ENCODE measurements around the gene MBD3L5.
"Not testable (repeated sequence)": the region's sequence is repeated elsewhere in the genome, so short reads cannot be mapped to it uniquely, and the experiment has no call there.

MBD3L5 gene

DNA sequence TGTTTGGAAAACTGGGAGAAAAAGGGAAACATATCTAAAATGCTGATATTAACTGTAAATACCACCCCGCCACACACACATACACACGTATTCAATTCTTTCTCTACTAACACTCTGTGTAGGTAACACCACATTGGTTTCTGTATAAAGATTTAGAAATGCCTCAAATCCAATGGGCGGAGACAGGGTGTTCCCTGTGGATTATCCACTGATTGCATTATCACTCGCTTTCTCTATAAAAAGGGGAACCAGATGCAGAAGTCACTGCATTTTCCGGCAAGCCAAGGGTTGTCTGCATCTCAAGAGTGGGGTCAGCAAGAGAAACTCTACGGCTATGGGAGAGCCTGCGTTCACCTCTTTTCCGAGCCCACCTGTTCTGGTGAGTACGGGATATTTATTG, at the start of gene MBD3L5:
Gene MBD3L5, plus strand, starts transcription at position 301 of the 400 bp plus-strand sequence. Its CDS starts 34 bp downstream, at position 335.
- not testable (repeated sequence) for DNase-seq (ENCODE audit: low read depth in 2 of 2)

- no peak for DNase-seq (ENCODE audit: low read depth in 2 of 2)
These were observed 46.9 kb upstream of the MBD3L5 start for GRCh38 chr19:6983448-6983847.

DNA sequence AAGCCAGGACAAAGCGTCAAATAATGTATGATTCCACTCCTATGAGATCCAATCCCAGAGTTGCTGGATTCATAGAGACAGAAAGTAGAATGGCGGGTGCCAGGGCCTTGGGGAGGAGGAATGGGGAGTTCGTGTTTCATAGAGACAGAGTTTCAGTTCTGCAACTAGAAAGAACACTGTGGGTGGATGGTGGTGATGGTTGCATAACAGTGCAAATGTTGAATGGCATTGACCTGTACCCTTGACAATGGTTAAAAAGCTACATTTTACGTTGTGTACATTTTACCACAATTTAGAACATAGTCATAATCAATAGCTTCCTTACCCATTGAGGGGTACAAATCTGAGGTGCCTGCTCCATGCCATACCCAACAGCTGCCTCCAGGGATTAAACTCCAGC, 42.5 kb upstream of the MBD3L5 start:
- DNase-seq (ENCODE audit: low read depth in 2 of 2): no peak

- DNase-seq (ENCODE audit: low read depth in 2 of 2): no peak
These were observed 42.1 kb upstream of the MBD3L5 start for GRCh38 chr19:6988257-6988656.

DNA sequence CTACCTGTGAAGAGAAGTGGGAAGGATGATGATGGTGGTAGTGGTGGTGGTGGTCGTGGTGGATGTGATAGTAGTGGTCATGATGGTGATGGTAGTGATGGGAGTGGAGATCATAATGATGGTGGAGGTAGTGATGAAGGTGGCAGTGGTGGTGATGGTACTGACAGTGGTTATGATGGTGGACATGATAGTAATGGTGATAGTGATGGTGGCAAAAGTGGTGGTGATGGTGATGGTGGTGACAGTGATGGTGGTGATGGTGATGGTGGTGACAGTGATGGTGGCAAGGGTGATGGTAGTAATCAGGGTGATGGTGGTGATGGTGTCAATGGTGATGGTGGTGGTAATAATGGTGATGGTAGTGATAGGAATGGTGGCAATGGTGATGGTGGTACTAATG, 35.3 kb upstream of the MBD3L5 start:
- DNase-seq (ENCODE audit: low read depth in 2 of 2): no peak

DNA sequence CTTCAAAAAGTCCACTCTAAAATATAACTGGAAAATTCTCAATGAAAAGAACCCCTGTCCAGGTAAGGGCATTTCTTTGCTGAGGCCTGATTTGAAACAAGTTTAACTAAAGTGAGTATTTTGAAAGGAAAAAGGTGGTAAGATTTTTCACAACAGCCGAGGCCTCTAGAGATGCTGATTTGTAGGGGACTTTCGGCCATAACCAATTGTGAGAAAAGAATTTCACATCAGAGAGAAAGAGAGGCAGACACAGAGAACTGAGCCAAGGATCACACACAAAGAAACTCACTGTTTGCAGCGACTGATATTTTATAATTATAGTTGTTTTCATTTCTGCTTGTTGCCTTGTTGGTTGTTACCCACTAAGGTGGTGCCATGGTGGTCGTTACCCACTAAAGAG, 33.6 kb upstream of the MBD3L5 start:
- no peak for DNase-seq (ENCODE audit: low read depth in 2 of 2)

- DNase-seq (ENCODE audit: low read depth in 2 of 2): no peak
These were observed 32.5 kb upstream of the MBD3L5 start for GRCh38 chr19:6997679-6998445.

DNA sequence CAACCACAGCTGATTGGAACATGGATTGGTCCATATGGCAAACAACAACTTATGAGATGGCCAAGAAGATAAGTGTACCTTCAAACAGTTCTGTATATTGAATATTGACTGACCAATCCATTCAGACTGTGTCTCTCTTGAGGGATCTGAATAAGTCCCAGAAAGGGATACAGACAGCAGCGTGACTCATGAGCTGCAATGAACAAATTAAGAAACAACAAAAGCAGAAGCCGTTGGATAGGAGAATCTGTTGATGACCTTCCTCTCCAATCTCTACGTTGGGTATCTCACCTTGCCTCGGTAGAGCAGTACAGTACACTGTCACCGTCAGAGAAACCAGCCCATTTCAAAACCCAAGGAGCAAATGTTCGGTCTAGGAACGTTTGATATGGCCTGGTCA, 30.4 kb upstream of the MBD3L5 start:
- no peak for DNase-seq (ENCODE audit: low read depth in 2 of 2)

- DNase-seq (ENCODE audit: low read depth in 2 of 2): no peak
These were observed 30.0 kb upstream of the MBD3L5 start for GRCh38 chr19:7000333-7000732.

DNA sequence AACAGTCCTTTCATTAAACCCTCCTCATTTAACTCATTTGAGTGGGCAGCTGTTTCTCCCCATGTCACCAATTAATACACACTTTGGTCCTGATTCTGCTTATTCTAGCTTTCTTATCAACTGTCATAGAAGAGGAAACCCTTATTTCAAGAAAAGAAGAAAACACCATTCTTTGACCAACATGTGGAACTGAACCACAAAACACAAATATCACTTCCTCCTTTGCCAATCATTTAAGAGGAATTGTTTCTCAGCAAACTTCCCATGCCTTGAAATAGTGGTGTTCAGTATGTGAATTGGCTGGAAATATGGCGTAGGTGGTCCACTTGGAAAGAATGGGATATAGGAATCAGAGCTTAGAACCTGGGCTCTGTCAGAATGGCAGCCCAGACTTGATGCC, 29.6 kb upstream of the MBD3L5 start:
- no peak for DNase-seq (ENCODE audit: low read depth in 2 of 2)

DNA sequence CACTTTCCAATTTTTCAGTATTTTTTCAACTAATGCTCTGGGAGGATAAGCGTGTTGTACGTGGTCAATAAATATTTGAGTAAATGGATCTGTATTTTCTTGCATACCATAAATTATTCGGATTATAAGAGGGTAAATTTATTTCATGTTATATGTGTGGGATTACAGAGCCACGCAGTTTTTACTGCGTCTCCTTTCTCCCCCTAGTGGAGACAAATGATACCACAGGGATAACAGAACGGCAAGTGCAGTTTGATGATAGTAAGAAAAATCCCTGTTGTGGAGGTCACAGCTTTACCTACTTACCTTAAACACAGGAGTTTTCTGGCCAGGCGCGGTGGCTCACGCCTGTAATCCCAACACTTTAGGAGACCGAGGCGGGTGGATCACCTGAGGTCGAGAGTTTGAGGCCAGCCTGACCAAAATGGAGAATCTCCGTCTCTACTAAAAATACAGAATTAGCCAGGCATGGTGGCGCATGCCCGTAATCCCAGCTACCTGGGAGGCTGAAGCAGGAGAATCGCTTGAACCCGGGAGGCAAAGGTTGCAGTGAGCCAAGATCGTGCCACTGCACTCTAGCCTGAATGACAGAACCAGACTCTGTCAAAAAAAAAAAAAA, 26.0 kb upstream of the MBD3L5 start:
- DNase-seq (ENCODE audit: low read depth in 2 of 2): no peak

DNA sequence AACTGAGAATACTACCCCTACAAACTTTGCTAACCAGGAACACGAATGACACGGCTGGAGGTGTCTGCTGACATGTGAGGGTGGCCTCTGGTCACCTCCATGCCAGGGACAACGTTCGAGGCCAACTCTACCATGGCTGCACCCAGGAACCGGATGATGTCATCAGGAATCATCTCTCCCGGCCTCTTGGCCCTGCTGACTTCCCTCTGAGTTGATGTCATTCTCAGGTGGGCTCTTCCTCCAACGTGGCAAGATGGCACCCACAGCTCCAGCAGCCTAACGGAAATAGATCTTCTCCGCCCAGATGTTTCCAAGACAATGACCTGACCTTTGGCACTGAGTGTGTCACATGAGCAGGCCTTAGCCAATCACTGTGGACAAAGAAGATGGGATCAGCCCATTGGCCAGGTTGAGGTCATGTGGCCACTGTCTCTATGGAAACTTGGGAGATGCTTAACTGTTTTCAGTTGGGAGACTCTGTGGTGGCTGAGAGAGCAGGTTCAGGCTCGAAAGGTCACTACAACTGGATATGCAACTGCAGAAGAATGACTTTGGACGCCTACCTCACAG, 24.2 kb upstream of the MBD3L5 start:
- DNase-seq (ENCODE audit: low read depth in 2 of 2): no peak

GRCh38 chr19:7007859-7008258, 22.5 kb upstream of the MBD3L5 start:
- DNase-seq (ENCODE audit: low read depth in 2 of 2): no peak

- DNase-seq (ENCODE audit: low read depth in 2 of 2): no peak
These were observed 19.4 kb upstream of the MBD3L5 start for GRCh38 chr19:7010722-7011593.

- no peak for DNase-seq (ENCODE audit: low read depth in 2 of 2)
These were observed 16.7 kb upstream of the MBD3L5 start for GRCh38 chr19:7013678-7014077.

DNA sequence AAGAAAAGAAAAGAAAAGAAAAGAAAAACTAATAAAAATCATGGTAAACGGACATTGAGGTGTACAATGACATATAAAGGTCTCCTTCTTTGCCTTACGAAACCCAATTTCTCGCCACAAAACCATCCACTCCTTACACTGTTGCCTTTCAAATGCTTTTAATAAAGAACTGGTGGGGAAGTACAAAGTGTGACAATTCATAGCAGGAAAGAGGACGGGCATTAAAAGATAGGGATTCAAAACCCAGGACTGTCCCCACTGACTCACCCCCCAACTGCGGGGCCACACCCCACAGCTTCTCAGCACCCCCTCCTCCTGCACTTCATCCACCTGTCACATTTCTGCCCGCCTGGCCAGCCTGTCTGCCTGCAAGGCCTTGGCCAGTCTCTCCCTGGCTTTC, 11.6 kb upstream of the MBD3L5 start:
- no peak for DNase-seq (ENCODE audit: low read depth in 2 of 2)

DNA sequence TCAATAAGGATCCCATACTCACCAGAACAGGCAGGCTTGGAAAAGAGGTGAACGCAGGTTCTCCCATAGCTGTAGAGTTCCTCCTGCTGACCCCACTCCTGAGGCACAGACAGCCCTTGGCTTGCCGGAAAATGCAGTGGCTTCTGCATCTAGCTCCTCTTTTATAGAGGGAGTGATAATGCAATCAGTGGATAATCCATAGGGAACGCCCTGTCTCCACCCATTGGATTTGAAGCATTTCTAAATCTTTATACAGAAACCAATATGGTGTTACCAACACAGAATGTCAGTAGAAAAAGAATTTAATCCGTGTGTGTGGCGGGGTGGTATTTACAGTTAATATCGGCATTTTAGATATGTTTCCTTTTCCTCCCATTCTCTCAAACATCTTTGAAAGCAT, 9.0 kb upstream of the MBD3L5 start, which contains the start of gene MBD3L2B:
Gene MBD3L2B, minus strand, starts transcription at position 101 of the 400 bp plus-strand sequence. Its CDS starts 34 bp downstream, at position 67.
- DNase-seq (ENCODE audit: low read depth in 2 of 2): not testable (repeated sequence)

- DNase-seq (ENCODE audit: low read depth in 2 of 2): not testable (repeated sequence)
These were observed 1.6 kb upstream of the MBD3L5 start for GRCh38 chr19:7028790-7029189.

- not testable (repeated sequence) for DNase-seq (ENCODE audit: low read depth in 2 of 2)
These were observed 9.7 kb downstream of the MBD3L5 start, which contains the start of gene MBD3L4 for GRCh38 chr19:7040079-7040478. TSS of gene MBD3L4 (minus strand) at chr19:7040179. CDS start at chr19:7040144, 35 bp downstream.

DNA sequence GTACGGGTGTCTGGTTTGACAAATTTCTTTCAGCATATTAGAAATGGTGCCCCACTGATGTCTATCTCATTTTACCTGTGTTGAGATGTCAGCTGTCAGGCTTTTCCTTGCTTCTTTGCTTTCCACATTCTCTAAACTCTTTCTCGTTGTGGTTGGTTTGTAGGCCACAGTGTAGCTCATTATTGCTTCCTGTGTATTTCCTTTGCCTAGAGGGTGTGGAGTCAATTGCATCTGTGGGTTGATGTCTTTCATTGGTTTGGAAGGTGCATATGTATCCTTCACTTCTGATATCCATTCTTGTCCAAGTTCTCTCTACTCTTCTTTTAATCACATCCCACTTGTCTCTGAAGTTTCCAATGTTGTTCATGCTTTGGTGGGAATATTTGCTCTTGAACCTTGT, 11.2 kb downstream of the MBD3L5 start:
- not testable (repeated sequence) for DNase-seq (ENCODE audit: low read depth in 2 of 2)

DNA sequence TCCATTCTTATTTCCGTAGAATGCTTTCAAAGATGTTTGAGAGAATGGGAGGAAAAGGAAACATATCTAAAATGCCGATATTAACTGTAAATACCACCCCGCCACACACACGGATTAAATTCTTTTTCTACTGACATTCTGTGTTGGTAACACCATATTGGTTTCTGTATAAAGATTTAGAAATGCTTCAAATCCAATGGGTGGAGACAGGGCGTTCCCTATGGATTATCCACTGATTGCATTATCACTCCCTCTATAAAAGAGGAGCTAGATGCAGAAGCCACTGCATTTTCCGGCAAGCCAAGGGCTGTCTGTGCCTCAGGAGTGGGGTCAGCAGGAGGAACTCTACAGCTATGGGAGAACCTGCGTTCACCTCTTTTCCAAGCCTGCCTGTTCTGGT, 18.6 kb downstream of the MBD3L5 start, which contains the start of gene MBD3L2:
Gene MBD3L2, plus strand, starts transcription at position 301 of the 400 bp plus-strand sequence. Its CDS starts 53 bp downstream, at position 354.
- DNase-seq (ENCODE audit: low read depth in 2 of 2): not testable (repeated sequence)

GRCh38 chr19:7051421-7051820, 21.0 kb downstream of the MBD3L5 start:
- not testable (repeated sequence) for DNase-seq (ENCODE audit: low read depth in 2 of 2)
